Activated B cell treated with CpG ODN at 0.5 μM for 24 hours (primary cell): ENCODE data around the gene SKAP2. TPM values are rescaled to one million over a fixed set of nuclear protein-coding genes. Genes with fewer than 3 reads are reported as not detected.

ENCODE experiments used
- ATAC-seq: fragments of 200-7000 bp; cut with Tn5 transposase; one replicate; pipeline ENCODE4 v1.10.0; 2021; ENCODE audit warnings: low read depth, mild to moderate bottlenecking, moderate library complexity
- CTCF ChIA-PET: fragments of 350-600 bp; sonication (Branson Sonifier 250); formaldehyde crosslinking; loops from one replicate; lab custom pipeline; 2021; ENCODE audit warnings: antibody characterized with exemption; lab: Charles Lee
- POLR2A ChIA-PET: fragments of 350-600 bp; sonication (Branson Sonifier 250); formaldehyde crosslinking; loops from one replicate; lab custom pipeline; 2021; ENCODE audit warnings: antibody characterized with exemption; lab: Charles Lee
- DNase-seq: peaks from one replicate; pipeline ENCODE4 v3.0.0; 2022
- H3K27ac Mint-ChIP-seq: one replicate; pipeline ENCODE4 v1.8.0; 2020; ENCODE audit warnings: mixed read lengths
- H3K27me3 Mint-ChIP-seq: one replicate; pipeline ENCODE4 v1.8.0; 2021; ENCODE audit warnings: mixed read lengths
- H3K36me3 Mint-ChIP-seq: one replicate; pipeline ENCODE4 v1.8.0; 2021; ENCODE audit warnings: low read depth, mixed read lengths
- H3K4me1 Mint-ChIP-seq: one replicate; pipeline ENCODE4 v1.8.0; 2021; ENCODE audit warnings: mixed read lengths
- H3K4me3 Mint-ChIP-seq: one replicate; pipeline ENCODE4 v1.8.0; 2020; ENCODE audit warnings: mild to moderate bottlenecking, mixed read lengths
- H3K9me3 Mint-ChIP-seq: one replicate; pipeline ENCODE4 v1.8.0; 2020; ENCODE audit warnings: mixed read lengths
- CTCF ChIP-seq: fragments of 200-600 bp; IDR thresholded peaks from one replicate; pipeline ENCODE4 v1.8.0; 2022; ENCODE audit warnings: antibody characterized with exemption, mild to moderate bottlenecking
- intact Hi-C: fragments of 100-400 bp; cut with micrococcal nuclease; formaldehyde crosslinking; loops from one replicate; pipeline ENCODE4 v1.15.1; 2024
- total RNA-seq: library from RNA; stranded (reverse); gene quantifications from 2 replicates; pipeline ENCODE4 v1.2.3, GENCODE V29; 2022

SKAP2 gene
- total RNA-seq, 1 donor from 2014 or later, result 75.6 TPM

DNA sequence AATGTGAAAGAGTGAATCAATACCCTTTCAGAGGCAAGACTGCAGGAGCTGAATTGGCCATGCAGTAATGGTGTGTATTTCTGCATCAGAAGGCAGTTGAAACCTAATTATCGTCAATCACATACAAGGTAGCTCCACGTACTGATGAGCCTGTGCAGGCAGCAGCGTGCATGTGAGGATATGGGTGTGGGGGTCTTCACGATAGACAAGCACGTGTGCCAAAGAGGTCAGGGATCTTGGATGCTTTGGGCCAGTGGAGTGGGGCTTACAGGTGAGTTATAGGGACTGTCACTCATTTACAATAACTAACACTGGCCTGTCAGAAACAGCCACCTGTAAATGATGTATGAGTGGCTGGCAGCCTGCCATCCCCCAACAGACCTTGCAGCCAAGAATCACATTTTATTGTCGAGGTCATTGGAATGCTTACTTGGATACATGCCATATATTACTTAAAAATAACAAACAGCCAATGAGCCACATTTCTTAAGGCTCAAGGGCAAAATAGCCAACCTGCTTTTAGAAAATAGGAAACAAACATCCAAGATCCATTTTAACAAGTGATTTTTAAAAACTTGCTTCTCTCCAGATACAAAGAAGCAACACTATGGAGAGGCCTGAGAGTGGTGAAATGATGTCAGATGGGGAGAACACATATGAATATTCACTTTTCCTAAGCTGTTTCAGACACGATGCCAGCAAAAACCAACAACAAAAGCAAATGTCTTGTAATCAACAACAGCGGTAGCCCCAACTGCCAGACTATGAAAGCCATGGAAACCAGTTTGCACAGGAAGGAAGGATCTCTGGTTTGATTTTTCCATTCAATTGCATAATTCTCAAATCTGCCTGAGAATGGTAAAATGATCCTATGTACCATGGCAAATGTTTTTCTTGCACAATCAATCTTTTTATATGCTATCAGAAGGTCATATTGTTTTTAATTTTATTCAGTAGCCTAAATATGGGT lies 210.7 kb downstream of the SKAP2 start:
- intact Hi-C loops, result no loop called here
- Mint-ChIP-seq H3K4me3 (no peak overlapping the region), H3K27me3 (no peaks in the 10 kb centered on the region), H3K4me1 (no peaks in the 10 kb centered on the region), H3K27ac (no peak overlapping the region), H3K9me3 (no peaks in the 10 kb centered on the region), H3K36me3 (peaks cover 2% of the 10 kb centered on the region)
- ChIA-PET CTCF (no interaction called here), POLR2A (no interaction called here)
- ATAC-seq (no peak), DNase-seq (no peak)
- no peak for TF ChIP-seq CTCF

DNA sequence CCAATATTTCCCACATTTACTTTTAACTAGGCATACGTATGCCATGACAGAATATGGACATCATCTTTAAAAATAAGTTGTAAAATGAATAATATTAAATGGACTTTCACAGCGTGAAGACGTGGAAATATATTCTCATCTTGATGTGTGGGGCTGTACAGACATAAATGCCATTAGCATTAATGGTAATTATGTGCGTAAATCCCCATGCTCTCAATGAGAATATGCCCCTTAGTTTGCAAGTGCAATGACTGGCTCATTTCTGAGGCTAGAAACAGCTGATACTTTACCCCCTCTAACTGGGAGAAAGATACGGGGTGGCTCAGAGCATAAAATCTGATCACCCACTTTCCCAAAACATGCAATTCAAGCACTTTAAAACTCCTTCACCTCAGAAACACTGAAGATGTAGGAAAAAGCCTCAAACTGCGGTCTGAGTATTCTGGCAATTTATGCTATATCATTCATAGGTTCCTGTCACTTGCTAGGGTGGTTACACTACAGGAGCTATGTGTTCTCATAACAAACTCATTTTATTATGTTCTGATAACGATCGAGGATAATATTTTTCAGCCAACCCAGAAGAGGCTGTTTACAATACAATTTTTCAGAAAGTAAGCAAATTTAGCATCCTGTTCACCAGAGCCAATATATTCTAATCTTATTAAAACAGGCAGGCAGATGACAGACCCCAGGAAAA lies 211.8 kb downstream of the SKAP2 start:
- Mint-ChIP-seq H3K27ac (no peak overlapping the region), H3K36me3 (peaks cover 2% of the 10 kb centered on the region), H3K4me3 (no peak overlapping the region), H3K9me3 (no peaks in the 10 kb centered on the region), H3K27me3 (no peaks in the 10 kb centered on the region), H3K4me1 (no peaks in the 10 kb centered on the region)
- TF ChIP-seq CTCF, result no peak
- DNase-seq (no peak), ATAC-seq (no peak)
- intact Hi-C loops, result no loop called here
- POLR2A ChIA-PET, result interaction anchor here (0.6 kb wide), 1 partner anchor 246 kb away, joined by 5 read pairs; no protein-coding TSS in a partner anchor
- CTCF ChIA-PET, result no interaction called here

- no peaks in the 10 kb centered on the region for H3K4me1 Mint-ChIP-seq
- H3K27me3 Mint-ChIP-seq, result no peaks in the 10 kb centered on the region
- ChIA-PET CTCF (no interaction called here), POLR2A (no interaction called here)
- H3K36me3 Mint-ChIP-seq, result peaks cover 2% of the 10 kb centered on the region
- no peak for TF ChIP-seq CTCF
- H3K27ac Mint-ChIP-seq, result no peak overlapping the region
- DNase-seq (no peak), ATAC-seq (no peak)
- H3K9me3 Mint-ChIP-seq, result no peaks in the 10 kb centered on the region
- intact Hi-C loops, result no loop called here
- no peak overlapping the region for H3K4me3 Mint-ChIP-seq
These were observed 214.3 kb downstream of the SKAP2 start for GRCh38 chr7:26650103-26650502.

- Mint-ChIP-seq H3K4me1 (no peaks in the 10 kb centered on the region), H3K4me3 (no peak overlapping the region), H3K27ac (no peak overlapping the region), H3K27me3 (no peaks in the 10 kb centered on the region), H3K9me3 (no peaks in the 10 kb centered on the region), H3K36me3 (peaks cover 2% of the 10 kb centered on the region)
- no peak for TF ChIP-seq CTCF
- DNase-seq (no peak), ATAC-seq (no peak)
- ChIA-PET CTCF (no interaction called here), POLR2A (no interaction called here)
- intact Hi-C loops, result no loop called here
These were observed 215.0 kb downstream of the SKAP2 start for GRCh38 chr7:26649388-26649787.

DNA sequence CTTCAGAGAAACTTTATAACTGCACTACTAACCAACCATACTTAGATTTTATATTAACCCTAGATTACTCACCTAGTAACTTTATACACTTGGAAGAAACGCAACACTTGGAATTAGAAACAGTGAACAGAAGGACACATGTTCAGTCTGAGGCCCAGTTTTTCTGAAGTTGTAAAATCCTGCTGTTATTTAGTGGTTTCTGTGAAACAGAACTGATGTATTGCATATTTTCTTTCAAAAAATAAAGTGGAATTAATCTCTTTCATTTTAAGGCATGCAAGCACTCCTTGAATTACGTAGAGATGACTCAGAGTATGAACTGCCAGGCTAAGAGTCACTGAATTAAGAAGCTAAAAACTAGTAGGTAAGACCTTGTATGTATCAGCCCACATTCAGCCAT lies 215.8 kb downstream of the SKAP2 start:
- ChIA-PET CTCF (no interaction called here), POLR2A (no interaction called here)
- intact Hi-C loops, result no loop called here
- H3K4me3 Mint-ChIP-seq, result no peak overlapping the region
- no peak overlapping the region for H3K27ac Mint-ChIP-seq
- DNase-seq (no peak), ATAC-seq (no peak)
- H3K4me1 Mint-ChIP-seq, result no peaks in the 10 kb centered on the region
- peaks cover 2% of the 10 kb centered on the region for H3K36me3 Mint-ChIP-seq
- H3K27me3 Mint-ChIP-seq, result no peaks in the 10 kb centered on the region
- H3K9me3 Mint-ChIP-seq, result no peaks in the 10 kb centered on the region
- TF ChIP-seq CTCF, result no peak
